ENCODE results near the gene IMPDH1.

DNA sequence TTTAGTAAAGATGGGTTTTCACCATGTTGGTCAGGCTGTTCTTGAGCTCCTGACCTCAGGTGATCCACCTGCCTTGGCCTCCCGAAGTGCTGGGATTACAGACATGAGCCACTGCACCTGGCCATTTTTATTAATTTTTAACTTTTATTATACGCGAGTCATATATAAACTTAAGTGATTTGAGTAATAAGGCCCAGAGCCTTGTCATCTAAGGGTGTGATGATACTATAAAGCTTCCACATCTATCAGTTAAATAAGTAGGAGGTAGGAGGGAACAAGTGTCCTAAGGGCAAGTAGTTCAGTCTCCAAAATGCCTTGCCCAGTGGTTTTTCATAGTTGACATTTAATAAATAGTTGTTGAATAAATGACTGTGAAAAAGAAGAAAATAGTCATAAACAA lies 32.6 kb upstream of the IMPDH1 start:
- TF ChIP-seq POLR2A (IDR thresholded peaks at IDR 0.05): no peak
- TF ChIP-seq, protein P1, sequence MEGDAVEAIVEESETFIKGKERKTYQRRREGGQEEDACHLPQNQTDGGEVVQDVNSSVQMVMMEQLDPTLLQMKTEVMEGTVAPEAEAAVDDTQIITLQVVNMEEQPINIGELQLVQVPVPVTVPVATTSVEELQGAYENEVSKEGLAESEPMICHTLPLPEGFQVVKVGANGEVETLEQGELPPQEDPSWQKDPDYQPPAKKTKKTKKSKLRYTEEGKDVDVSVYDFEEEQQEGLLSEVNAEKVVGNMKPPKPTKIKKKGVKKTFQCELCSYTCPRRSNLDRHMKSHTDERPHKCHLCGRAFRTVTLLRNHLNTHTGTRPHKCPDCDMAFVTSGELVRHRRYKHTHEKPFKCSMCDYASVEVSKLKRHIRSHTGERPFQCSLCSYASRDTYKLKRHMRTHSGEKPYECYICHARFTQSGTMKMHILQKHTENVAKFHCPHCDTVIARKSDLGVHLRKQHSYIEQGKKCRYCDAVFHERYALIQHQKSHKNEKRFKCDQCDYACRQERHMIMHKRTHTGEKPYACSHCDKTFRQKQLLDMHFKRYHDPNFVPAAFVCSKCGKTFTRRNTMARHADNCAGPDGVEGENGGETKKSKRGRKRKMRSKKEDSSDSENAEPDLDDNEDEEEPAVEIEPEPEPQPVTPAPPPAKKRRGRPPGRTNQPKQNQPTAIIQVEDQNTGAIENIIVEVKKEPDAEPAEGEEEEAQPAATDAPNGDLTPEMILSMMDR (IDR thresholded peaks at IDR 0.05): no peak
